GM18867 (cell line): Measurements from ENCODE around the gene TMC6.
"Not testable (repeated sequence)": the region's sequence is repeated elsewhere in the genome, so short reads cannot be mapped to it uniquely, and the experiment has no call there.

Experiments
- ATAC-seq: cut with Tn5 transposase; IDR thresholded peaks from one replicate; pipeline ENCODE4 v1.9.1; 2021; ENCODE audit warnings: mild to moderate bottlenecking, moderate library complexity; ENCODE audit not compliant: unreplicated experiment

Gene TMC6

GRCh38 chr17:78124081-78124835 lies 4.3 kb downstream of the TMC6 start:
- ATAC-seq = no peak

GRCh38 chr17:78123258-78123929 lies 5.2 kb downstream of the TMC6 start:
- no peak for ATAC-seq

- no peak for ATAC-seq
These were observed 5.7 kb downstream of the TMC6 start for GRCh38 chr17:78122931-78123249.

GRCh38 chr17:78122216-78122930 lies 6.2 kb downstream of the TMC6 start:
- no peak for ATAC-seq

- no peak for ATAC-seq
These were observed 6.7 kb downstream of the TMC6 start for GRCh38 chr17:78121801-78122215.

DNA sequence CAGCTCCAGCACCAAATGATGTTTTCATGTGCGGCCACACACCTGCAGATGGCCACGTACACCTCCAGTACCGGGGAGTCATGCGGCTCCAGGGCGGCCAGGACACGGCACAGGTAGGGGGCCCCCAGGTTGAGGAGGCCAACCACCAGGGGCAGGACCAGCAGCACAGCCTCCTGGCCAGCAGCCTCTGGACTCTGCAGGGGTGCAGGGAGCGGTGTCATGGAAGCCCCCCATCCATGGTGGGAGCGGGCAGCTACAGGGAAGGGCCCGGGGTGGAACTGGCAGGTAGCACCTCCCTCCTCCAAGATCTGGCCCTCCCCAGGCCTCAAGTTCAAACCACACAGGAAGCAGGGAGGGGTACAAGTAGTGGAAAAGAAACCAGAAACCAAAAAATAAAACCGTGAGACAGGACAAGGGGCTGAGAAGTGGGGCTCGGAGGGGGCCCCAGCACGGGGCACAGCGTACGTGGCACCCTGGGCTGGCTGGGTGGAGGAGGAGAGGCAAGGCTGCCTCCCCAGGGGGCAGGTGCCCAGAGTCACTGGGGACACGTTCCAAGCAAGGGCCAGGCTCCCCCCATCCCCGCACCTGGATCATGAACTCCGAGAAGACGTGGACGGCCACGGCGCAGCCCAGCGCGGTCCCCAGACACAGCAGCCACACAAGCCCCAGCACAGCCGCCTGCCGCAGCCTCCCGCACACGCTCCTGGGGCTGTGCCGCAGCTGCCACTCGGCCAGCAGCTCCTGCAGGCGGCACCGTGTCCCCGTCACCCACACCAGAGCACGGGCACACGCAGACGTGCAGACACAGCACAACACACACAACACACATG lies 7.4 kb downstream of the TMC6 start:
- no peak for ATAC-seq

GRCh38 chr17:78120537-78120936 lies 8.0 kb downstream of the TMC6 start:
- ATAC-seq = no peak

DNA sequence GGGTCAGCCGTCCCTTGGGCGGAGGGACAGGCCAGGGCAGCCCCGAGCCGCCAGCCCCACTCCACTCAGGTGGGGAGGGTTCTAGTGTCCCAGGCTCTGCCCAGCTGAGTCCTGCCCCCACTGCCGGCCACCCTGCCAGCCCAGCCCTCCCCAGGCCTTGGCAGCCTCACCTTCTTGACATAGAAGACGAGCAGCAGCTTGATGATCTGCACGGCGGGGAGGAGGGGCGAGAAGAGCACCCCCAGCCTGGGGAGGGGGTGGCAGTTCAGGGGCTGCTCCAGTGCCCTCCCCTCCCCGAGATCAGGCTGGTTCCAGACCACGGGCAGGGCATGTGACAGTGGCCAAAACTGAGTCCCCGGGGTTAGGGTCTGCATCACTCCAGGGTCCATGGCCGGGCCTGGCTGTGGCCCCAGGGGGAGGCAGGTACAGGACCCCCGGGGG lies 9.7 kb downstream of the TMC6 start:
- ATAC-seq = no peak

- ATAC-seq = no peak
These were observed 11.3 kb downstream of the TMC6 start for GRCh38 chr17:78117027-78117981.

DNA sequence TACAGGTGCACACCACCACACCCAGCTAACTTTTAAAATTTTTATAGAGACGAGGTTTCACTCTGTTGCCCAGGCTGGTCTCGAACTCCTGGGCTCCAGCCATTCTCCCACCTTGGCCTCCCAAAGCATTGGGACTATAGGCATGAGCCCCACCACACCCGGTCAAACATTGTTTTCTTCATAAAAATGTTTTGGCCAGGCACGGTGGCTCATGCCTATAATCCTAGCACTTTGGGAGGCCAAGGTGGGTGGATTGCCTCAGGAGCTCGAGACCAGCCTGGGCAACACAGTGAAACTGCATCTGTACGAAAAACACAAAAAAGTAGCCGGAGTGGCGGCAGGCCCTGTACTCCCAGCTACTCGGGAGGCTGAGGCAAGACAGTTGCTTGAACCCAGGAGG lies 12.1 kb downstream of the TMC6 start:
- no peak for ATAC-seq

- ATAC-seq = not testable (repeated sequence)
These were observed 12.8 kb downstream of the TMC6 start for GRCh38 chr17:78115803-78116202.

DNA sequence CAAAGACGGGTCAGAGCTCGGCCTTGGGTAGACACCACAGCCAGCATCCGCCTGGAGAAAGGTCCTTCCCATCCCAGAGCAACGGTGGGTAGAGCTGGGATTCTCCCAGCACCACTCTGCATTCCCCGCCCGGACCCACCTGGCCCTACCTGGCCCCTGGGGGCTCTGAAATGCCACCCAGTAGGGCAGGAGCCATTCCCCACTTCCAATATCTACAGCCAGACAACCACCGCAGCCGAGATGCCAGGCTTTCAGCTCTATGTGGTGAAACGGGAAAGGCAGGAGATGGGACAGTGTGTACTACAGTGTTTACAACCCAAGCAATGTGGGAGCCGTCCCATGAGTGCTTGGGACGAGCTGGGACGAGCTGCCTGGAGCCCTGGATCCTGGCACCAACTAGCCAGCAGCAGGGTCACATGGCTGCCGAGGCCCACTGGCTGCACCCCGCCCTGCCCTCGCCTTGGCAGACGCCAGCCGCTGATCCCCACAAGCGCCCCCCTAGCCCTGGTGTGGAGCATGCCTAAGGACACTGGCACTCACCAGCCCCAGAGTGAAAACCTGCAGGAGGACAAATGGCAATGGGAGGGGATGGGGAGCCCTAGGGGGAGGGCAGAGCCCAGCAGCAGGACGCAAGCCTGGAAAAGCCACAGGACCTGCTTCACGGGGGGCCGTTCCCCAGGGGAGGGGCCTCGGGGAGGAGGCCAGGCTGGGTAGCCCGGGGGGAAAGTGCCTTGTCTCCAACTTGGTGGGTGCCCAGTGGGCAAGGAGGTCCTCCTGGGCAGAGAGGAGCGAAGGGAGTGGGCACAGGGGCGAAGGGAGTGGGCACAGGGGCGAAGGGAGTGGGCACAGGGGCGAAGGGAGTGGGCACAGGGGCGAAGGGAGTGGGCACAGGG lies 13.5 kb downstream of the TMC6 start:
- ATAC-seq = no peak

- ATAC-seq = no peak
These were observed 14.5 kb downstream of the TMC6 start for GRCh38 chr17:78113804-78114785.

DNA sequence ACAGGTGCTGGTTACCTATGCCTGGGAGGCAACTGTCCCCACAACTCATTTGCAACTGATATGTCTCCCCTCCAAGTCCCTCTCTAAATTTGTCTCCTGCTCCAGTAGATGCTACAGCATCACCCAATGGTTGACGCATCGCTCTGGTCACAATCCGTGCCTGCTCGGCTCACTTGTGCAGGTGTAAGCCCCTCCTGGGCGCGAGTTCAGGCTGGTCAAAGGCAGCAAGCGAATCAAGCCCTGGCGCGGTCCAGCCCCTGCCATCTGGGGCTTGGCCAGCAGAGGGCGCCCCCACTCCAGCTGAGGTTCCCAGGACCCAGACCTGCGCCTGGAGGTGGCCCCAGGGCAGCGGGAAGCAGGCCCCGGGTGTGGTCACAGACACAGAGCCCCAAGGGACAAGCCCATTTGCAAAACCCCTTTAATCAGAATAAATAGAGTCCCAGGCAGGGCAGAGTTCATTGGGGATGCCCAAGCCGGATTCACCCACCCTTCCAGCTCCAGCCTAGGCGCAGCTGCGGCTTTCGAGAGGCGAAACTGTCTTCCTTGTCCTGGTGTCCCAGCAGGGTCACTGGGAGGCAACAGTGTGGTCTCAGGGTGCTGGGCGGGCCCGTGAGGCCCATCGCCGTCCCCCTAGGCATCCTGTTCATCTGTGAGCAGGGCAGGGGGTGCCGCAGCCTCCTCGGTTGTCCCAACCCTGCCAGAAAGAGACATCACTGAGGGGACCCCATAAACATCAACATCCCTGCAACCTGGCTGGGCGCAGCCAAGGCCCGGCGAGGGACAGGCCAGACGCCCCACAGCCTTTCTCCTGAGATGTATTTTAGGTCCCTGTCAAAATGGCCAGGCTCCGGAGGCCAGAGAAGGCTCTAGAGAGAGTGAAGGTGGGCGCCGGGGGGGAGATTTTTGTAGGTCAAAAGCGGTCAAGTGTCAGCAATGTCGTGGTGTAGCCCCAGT lies 15.8 kb downstream of the TMC6 start:
- no peak for ATAC-seq

DNA sequence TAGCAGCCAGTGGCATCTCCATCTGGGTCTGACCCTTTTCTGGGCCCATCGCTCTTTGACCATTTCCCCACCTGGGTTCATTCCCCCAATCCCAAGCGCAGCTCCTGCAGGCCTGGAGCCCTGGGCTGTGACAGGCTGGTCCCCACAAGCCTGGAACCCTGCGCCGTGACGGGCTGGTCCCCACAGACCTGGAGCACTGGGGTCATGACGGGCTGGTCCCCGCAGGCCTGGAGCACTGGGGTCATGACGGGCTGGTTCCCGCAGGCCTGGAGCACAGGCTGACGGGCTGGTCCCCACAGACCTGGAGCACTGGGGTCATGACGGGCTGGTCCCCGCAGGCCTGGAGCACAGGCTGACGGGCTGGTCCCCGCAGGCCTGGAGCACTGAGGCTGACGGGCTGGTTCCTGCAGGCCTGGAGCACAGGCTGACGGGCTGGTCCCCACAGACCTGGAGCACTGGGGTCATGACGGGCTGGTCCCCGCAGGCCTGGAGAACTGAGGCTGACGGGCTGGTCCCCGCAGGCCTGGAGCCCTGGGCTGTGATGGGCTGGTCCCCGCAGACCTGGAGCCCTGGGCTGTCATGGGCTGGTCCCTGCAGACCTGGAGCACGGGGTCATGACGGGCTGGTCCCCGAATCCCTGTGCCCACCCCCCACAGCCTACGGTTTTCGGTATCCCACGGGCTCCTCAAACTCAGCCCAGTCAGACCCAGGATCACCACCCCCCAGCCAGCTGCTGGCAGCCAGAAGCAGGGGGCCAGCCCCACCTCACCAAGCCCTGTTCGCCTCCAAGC lies 16.6 kb downstream of the TMC6 start:
- no peak for ATAC-seq
